Upper lobe of left lung (tissue), 6 donors: Measurements from ENCODE around the gene GRK1. TPM values are rescaled to one million over a fixed set of nuclear protein-coding genes. Genes with fewer than 3 reads are reported as not detected.
A peak's percentile ranks its signal among the peaks of the same experiment; 100 is the strongest.
"Not testable (repeated sequence)": the region's sequence is repeated elsewhere in the genome, so short reads cannot be mapped to it uniquely, and the experiment has no call there.

Experiments
- ATAC-seq, 2 donors: fragments of 200-7000 bp; cut with Tn5 transposase; one replicate each; pipeline ENCODE4 v1.9.1; 2022; ENCODE audit warnings: mild to moderate bottlenecking in 2 of 2, moderate library complexity in 2 of 2; ENCODE audit not compliant: low FRiP score in 2 of 2
- DNase-seq, 2 donors: peaks; one replicate each; pipeline ENCODE4 v3.0.0-alpha.2; 2019 to 2020
- H3K27ac ChIP-seq, 4 donors: fragments of 200-600 bp; sonication (generic); one replicate each; pipeline ENCODE4 v1.5.1; 2016 to 2019
- H3K27me3 ChIP-seq, 4 donors: fragments of 200-600 bp; sonication (generic); one replicate each; pipeline ENCODE4 v1.5.1; 2017 to 2019
- H3K36me3 ChIP-seq, 4 donors: fragments of 200-600 bp; sonication (generic); one replicate each; pipeline ENCODE4 v1.5.1; 2016 to 2019
- H3K4me1 ChIP-seq, 4 donors: fragments of 200-600 bp; sonication (generic); one replicate each; pipeline ENCODE4 v1.5.1; 2018 to 2019
- H3K4me3 ChIP-seq, 4 donors: fragments of 200-600 bp; sonication (generic); one replicate each; pipeline ENCODE4 v1.5.1; 2017 to 2019; ENCODE audit warnings: mild to moderate bottlenecking in 2 of 4, moderate library complexity in 1 of 4
- H3K9me3 ChIP-seq, 4 donors: fragments of 200-600 bp; sonication (generic); one replicate each; pipeline ENCODE4 v1.5.1; 2018 to 2019
- EP300 ChIP-seq, 4 donors: sonication (generic); formaldehyde crosslinking; IDR thresholded peaks; one replicate each; pipeline ENCODE4 v1.5.1; 2017; ENCODE audit warnings: antibody characterized with exemption in 4 of 4, control low read depth in 2 of 4
- POLR2A ChIP-seq, 4 donors: fragments of 450-650 bp; IDR thresholded peaks; one replicate each; pipeline ENCODE4 v1.5.1; 2016 to 2017; ENCODE audit warnings: antibody characterized with exemption in 4 of 4, mild to moderate bottlenecking in 2 of 4
- POLR2AphosphoS5 ChIP-seq, 2 donors: sonication (generic); formaldehyde crosslinking; IDR thresholded peaks; one replicate each; pipeline ENCODE4 v1.5.1; 2017; ENCODE audit warnings: antibody characterized with exemption in 2 of 2
- WGBS, 2 donors: methylation state at CpG; one replicate each; pipeline ENCODE4 v1.1.5; 2017 to 2018; 5-methylcytosine and 5-hydroxymethylcytosine counted together
- total RNA-seq, 6 donors: library from RNA; depleted of rRNA in 4 of 6; stranded (reverse); fragments of >200 nt in 4 of 6; gene quantifications; one replicate each; pipeline versions ENCODE4 v1.1.0 to v1.2.1, GENCODE V29; 2016 to 2021
- TF ChIP-seq, protein P1 (sequence below), 6 experiments: fragments of 450-650 bp in 4 of 6; fragments of 200-600 bp in 2 of 6; sonication (generic) in 2 of 6; IDR thresholded peaks; one replicate each; pipeline ENCODE4 v1.5.1; 2016 to 2019; ENCODE audit warnings: antibody characterized with exemption in 6 of 6
- donor health status: DM: no; HTN: no; CAD: no; lungs with moderate emphysema.
- donor health status: DM: no; HTN: yes; CAD: no; lungs with severe emphysema.

GRK1 gene
- total RNA-seq, 6 donors from 2014 or later, result 0.15 to 5.2 TPM; not detected in 4

DNA sequence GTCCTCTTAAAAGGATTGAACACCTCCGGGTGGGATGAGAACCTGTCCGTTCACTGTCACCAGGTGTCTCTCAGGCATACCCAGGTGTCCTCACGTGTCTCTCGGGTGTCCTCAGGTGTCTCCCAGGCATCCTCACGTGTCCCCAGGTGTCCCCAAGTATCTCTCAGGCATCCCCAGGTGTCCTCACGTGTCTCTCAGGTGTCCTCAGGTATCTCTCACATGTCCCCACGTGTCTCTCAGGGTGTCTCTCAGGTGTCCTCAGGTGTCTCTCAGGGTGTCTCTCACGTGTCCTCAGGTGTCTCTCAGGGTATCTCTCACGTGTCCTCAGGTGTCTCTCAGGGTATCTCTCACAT, 42.8 kb upstream of the GRK1 start:
- 90 to 92% methylated on average over 4 to 9 of the region's 9 CpGs for WGBS, 2 donors
- Histone ChIP-seq H3K27ac (no peak overlapping the region), H3K36me3 (peaks cover 0 to 19% (median 6%) of the 10 kb centered on the region in 4 donors), H3K4me3 (no peak overlapping the region), H3K4me1 (no peaks in the 10 kb centered on the region), H3K27me3 (no peaks in the 10 kb centered on the region), H3K9me3 (no peaks in the 10 kb centered on the region)
- TF ChIP-seq POLR2A (IDR thresholded peaks at IDR 0.05), result no peak
- TF ChIP-seq, protein P1, sequence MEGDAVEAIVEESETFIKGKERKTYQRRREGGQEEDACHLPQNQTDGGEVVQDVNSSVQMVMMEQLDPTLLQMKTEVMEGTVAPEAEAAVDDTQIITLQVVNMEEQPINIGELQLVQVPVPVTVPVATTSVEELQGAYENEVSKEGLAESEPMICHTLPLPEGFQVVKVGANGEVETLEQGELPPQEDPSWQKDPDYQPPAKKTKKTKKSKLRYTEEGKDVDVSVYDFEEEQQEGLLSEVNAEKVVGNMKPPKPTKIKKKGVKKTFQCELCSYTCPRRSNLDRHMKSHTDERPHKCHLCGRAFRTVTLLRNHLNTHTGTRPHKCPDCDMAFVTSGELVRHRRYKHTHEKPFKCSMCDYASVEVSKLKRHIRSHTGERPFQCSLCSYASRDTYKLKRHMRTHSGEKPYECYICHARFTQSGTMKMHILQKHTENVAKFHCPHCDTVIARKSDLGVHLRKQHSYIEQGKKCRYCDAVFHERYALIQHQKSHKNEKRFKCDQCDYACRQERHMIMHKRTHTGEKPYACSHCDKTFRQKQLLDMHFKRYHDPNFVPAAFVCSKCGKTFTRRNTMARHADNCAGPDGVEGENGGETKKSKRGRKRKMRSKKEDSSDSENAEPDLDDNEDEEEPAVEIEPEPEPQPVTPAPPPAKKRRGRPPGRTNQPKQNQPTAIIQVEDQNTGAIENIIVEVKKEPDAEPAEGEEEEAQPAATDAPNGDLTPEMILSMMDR (IDR thresholded peaks at IDR 0.05), result no peak
- TF ChIP-seq EP300 (IDR thresholded peaks at IDR 0.05), result no peak
- TF ChIP-seq POLR2AphosphoS5 (IDR thresholded peaks at IDR 0.05), result no peak
- DNase-seq (no peak), ATAC-seq (no peak)

DNA sequence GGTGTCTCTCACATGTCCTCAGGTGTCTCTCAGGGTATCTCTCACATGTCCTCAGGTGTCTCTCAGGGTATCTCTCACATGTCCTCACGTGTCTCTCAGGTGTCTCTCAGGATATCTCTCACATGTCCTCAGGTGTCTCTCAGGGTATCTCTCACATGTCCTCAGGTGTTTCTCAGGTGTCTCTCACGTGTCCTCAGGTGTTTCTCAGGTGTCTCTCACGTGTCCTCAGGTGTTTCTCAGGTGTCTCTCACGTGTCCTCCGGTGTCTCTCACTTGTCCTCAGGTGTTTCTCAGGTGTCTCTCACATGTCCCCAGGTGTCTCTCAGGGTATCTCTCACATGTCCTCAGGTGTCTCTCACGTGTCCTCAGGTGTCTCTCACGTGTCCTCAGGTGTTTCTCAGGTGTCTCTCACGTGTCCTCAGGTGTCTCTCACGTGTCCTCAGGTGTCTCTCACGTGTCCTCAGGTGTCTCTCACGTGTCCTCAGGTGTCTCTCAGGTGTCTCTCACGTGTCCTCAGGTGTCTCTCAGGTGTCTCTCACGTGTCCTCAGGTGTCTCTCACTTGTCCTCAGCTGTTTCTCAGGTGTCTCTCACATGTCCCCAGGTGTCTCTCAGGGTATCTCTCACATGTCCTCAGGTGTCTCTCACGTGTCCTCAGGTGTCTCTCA, 42.2 kb upstream of the GRK1 start:
- not testable (repeated sequence) for H3K4me3 ChIP-seq, H3K9me3 ChIP-seq, H3K27ac ChIP-seq, H3K27me3 ChIP-seq, DNase-seq, ATAC-seq, H3K4me1 ChIP-seq
- H3K36me3 ChIP-seq, result peaks cover 0 to 19% (median 7%) of the 10 kb centered on the region in 4 donors
- WGBS, 2 donors, result 90 to 93% methylated on average over 14 of the region's 14 CpGs

DNA sequence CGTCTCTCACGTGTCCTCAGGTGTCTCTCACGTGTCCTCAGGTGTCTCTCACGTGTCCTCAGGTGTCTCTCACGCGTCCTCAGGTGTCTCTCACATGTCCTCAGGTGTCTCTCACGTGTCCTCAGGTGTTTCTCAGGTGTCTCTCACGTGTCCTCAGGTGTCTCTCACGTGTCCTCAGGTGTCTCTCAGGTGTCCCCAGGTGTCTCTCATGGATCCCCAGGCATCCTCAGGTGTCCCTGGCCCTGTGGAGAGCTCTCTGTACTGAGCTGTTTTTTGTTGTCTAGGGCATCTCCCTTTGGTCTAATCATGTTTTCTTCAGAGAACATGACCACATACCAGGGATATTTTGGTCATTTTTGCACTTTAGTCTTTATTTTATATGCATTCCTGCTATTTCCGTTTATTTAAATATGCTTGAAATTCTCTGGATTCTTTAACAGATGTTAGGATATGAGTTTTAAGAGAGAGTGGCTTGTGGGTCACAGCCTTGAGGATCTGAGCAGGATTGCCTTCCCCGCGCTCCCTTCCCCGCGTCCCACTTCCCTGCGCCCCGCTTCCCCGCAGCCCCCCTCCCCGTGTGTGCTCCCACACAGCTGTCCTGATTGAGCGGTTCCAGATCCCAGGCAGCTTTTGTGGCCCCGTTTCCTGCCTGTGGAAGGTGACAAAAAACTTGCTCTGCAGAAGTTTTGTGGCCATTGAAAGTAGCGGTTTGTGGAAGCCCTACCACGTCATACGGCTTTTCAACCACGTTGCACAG, 40.9 kb upstream of the GRK1 start:
- H3K27ac ChIP-seq, result no peak overlapping the region
- H3K9me3 ChIP-seq, result no peaks in the 10 kb centered on the region
- no peaks in the 10 kb centered on the region for H3K27me3 ChIP-seq
- no peak overlapping the region for H3K4me3 ChIP-seq
- WGBS, 2 donors, result 82 to 83% methylated on average over 24 of the region's 24 CpGs
- ATAC-seq, result no peak
- TF ChIP-seq POLR2A (IDR thresholded peaks at IDR 0.05) (no peak), POLR2AphosphoS5 (IDR thresholded peaks at IDR 0.05) (no peak), EP300 (IDR thresholded peaks at IDR 0.05) (no peak)
- TF ChIP-seq, protein P1 (IDR thresholded peaks at IDR 0.05), result no peak
- H3K36me3 ChIP-seq, result peaks cover 0 to 22% (median 15%) of the 10 kb centered on the region in 4 donors
- no peak for DNase-seq
- H3K4me1 ChIP-seq, result no peaks in the 10 kb centered on the region

DNA sequence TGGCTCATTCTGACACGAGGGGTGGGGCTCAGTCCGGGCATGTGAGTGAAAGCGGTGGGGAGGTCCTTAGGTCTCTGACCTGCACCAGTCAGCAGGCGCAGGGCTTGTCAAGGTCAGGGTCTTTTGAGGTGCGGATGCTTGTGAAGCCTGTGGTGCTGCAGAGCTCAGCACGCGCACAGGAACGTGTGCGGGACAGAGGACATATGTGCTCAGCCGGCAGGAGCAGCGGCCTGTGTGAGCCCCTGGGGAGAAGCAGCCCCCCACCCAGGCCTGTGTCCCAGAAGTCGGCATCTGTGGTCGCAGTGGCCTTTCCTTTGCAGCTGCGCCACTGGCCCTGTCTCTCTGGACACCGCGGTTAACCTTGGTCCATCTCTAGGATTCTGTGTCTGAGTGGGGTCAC, 39.9 kb upstream of the GRK1 start:
- TF ChIP-seq EP300 (IDR thresholded peaks at IDR 0.05) (no peak), POLR2A (IDR thresholded peaks at IDR 0.05) (no peak), POLR2AphosphoS5 (IDR thresholded peaks at IDR 0.05) (no peak)
- TF ChIP-seq, protein P1 (IDR thresholded peaks at IDR 0.05), result no peak
- WGBS, 2 donors, result 90 to 93% methylated on average over 13 to 16 of the region's 16 CpGs
- Histone ChIP-seq H3K4me1 (no peaks in the 10 kb centered on the region), H3K9me3 (no peaks in the 10 kb centered on the region), H3K4me3 (no peak overlapping the region), H3K27me3 (no peaks in the 10 kb centered on the region), H3K27ac (no peak overlapping the region), H3K36me3 (peaks cover 0 to 32% (median 23%) of the 10 kb centered on the region in 4 donors)
- no peak for ATAC-seq
- DNase-seq, result peak in 1 of 2 donors; percentile 57

DNA sequence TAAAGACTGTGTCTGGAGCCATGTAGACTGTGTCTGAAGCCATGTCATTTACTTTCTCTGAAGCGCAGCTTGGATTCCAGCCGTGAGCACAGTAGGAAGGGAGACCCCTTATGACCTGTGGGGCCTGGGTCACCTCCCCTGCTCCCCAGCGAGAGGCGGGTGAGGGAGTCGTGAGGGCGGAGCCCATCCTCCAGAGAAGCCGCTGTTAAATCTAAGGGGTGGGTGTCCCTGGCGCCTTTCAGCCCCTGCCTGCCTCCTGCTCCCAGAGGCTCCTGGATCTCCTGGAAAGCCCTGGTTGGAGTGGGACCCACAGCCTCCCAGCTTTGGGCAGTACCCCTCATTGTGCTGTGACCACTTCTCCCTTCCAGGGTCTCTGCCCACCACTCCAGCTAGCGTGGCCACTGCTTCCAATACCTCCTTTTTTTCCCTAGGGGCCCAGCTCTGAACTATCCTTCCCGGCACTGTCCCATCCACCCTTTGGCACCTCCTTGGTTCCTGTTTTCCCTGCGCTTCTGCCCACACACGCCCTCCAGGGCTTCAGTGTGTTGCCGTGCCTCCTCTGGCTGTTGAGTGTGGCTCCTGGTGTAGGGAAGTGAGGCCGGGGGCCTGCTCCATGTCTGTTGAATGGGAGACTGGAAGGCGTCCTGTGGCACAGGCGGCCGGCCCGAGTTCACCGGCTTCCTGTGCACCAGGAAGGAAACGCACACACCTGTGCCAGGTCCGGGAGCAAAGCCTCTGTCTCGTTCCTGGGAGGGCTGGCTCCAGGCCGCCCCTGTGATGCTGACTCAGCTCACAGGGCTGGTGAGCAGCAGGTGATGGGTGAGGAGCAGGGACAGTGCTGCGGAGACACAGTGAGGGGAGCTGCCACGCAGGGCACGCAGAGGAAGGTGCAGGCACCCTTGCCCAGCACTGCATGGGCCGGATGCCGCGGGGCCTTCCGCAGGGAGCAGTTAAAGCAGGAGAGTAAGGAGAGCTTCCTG, 38.4 kb upstream of the GRK1 start:
- ATAC-seq (no peak), DNase-seq (peak in 1 of 2 donors; percentile 68)
- Histone ChIP-seq H3K27ac (no peak overlapping the region), H3K4me1 (no peaks in the 10 kb centered on the region), H3K27me3 (no peaks in the 10 kb centered on the region), H3K36me3 (peaks cover 0 to 37% (median 33%) of the 10 kb centered on the region in 4 donors), H3K4me3 (no peak overlapping the region), H3K9me3 (no peaks in the 10 kb centered on the region)
- TF ChIP-seq POLR2A (IDR thresholded peaks at IDR 0.05), result no peak
- TF ChIP-seq, protein P1 (IDR thresholded peaks at IDR 0.05), result no peak
- TF ChIP-seq EP300 (IDR thresholded peaks at IDR 0.05), result no peak
- no peak for TF ChIP-seq POLR2AphosphoS5 (IDR thresholded peaks at IDR 0.05)
- 86% methylated on average over 14 to 29 of the region's 30 CpGs for WGBS, 2 donors
